SK-N-SH treated with all-trans-retinoic acid at 6 μM for 48 hours (cell line): Measurements from ENCODE around the gene DYNLRB1.

Experiments
- OSR1 ChIP-seq: fragments of 250-450 bp; sonication (Bioruptor Pico); IDR thresholded peaks from 2 replicates; pipeline ENCODE4 v1.8.0; 2022; ENCODE audit warnings: moderate library complexity, mild to moderate bottlenecking, inconsistent platforms
- RARB ChIP-seq: fragments of 250-450 bp; sonication (Bioruptor Pico); IDR thresholded peaks from 2 replicates; pipeline ENCODE4 v1.8.0; 2021; ENCODE audit warnings: mild to moderate bottlenecking, moderate library complexity
- SNAI2 ChIP-seq: fragments of 250-450 bp; sonication (Bioruptor Pico); IDR thresholded peaks from 2 replicates; pipeline ENCODE4 v1.5.0; 2020; ENCODE audit warnings: mild to moderate bottlenecking, moderate library complexity
- ZC3H10 ChIP-seq: fragments of 250-450 bp; sonication (Bioruptor Pico); IDR thresholded peaks from 2 replicates; pipeline ENCODE4 v1.5.1; 2021; ENCODE audit warnings: mild to moderate bottlenecking, moderate library complexity
- ZFP30 ChIP-seq: fragments of 450-650 bp; formaldehyde crosslinking; IDR thresholded peaks from 2 replicates; pipeline ENCODE4 v1.5.0; 2022; ENCODE audit warnings: mild to moderate bottlenecking, moderate library complexity
- ZNF70 ChIP-seq: fragments of 450-650 bp; formaldehyde crosslinking; IDR thresholded peaks from 2 replicates; pipeline ENCODE4 v1.5.0; 2020; ENCODE audit warnings: mild to moderate bottlenecking, moderate library complexity
- ZNF8 ChIP-seq: fragments of 450-650 bp; formaldehyde crosslinking; IDR thresholded peaks from 2 replicates; pipeline ENCODE4 v1.5.0; 2020; ENCODE audit warnings: mild to moderate bottlenecking, moderate library complexity
- TF ChIP-seq, protein P1 (sequence below): fragments of 250-450 bp; sonication (Bioruptor Pico); IDR thresholded peaks from 2 replicates; pipeline ENCODE4 v1.5.1; 2020; ENCODE audit warnings: low read depth, mild to moderate bottlenecking, moderate library complexity

DNA sequence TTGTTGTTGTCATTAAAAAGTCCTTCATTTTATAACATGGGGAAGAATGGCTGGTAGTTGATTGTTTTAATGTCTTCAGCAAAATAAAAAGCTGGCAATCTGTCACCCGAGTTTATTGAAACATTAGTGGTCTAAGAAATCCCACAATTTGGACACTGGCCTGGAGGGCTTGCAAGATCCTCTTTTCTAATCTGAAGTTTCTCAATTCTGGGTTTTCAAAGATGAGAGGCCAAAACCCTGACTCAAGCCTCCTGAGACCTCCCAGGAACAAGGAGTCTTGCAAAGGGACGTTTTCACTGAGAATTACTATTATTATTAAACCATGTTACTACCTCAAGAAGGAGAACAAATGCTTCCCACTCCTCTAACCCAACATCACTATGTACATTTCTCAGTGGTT is 61.8 kb downstream of the DYNLRB1 start:
- TF ChIP-seq ZFP30 (CRISPR knock-in tag) (no peak), ZNF8 (CRISPR knock-in tag) (no peak), ZC3H10 (CRISPR knock-in tag) (no peak), OSR1 (no peak), SNAI2 (CRISPR knock-in tag) (no peak), RARB (CRISPR knock-in tag) (no peak), ZNF70 (no peak)
- TF ChIP-seq, protein P1, sequence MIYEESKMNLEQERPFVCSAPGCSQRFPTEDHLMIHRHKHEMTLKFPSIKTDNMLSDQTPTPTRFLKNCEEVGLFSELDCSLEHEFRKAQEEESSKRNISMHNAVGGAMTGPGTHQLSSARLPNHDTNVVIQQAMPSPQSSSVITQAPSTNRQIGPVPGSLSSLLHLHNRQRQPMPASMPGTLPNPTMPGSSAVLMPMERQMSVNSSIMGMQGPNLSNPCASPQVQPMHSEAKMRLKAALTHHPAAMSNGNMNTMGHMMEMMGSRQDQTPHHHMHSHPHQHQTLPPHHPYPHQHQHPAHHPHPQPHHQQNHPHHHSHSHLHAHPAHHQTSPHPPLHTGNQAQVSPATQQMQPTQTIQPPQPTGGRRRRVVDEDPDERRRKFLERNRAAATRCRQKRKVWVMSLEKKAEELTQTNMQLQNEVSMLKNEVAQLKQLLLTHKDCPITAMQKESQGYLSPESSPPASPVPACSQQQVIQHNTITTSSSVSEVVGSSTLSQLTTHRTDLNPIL (CRISPR knock-in tag) = no peak
